ENCODE measurements around the gene ZC3HAV1L.

DNA sequence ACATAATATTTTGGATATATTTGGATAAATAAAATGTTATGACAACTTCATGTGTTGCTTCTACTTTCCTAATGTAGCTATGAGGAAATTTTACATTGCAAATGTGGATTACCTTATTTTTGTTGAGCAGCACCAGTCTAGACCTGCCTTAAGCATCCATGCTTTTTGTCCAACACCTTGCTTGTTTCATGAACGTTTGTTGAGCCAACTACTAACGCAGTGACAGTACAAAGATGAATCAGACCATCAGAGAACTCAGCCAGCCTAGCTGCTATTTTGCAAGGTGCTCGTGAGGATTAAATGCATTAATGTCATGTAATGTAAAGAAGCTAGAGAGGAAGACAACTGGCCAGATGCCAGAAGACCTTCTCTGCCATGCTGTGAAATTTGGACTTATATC lies 1.1 kb upstream of the ZC3HAV1L start:
- TF ChIP-seq, protein P1, sequence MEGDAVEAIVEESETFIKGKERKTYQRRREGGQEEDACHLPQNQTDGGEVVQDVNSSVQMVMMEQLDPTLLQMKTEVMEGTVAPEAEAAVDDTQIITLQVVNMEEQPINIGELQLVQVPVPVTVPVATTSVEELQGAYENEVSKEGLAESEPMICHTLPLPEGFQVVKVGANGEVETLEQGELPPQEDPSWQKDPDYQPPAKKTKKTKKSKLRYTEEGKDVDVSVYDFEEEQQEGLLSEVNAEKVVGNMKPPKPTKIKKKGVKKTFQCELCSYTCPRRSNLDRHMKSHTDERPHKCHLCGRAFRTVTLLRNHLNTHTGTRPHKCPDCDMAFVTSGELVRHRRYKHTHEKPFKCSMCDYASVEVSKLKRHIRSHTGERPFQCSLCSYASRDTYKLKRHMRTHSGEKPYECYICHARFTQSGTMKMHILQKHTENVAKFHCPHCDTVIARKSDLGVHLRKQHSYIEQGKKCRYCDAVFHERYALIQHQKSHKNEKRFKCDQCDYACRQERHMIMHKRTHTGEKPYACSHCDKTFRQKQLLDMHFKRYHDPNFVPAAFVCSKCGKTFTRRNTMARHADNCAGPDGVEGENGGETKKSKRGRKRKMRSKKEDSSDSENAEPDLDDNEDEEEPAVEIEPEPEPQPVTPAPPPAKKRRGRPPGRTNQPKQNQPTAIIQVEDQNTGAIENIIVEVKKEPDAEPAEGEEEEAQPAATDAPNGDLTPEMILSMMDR (IDR thresholded peaks at IDR 0.05): no peak
- no peak for TF ChIP-seq POLR2A (IDR thresholded peaks at IDR 0.05)

Measured in testis (tissue), 2 donors.